Astrocyte of the cerebellum (primary cell): ENCODE data around the gene CHCHD1.

Experiments used
- DNase-seq: peaks from one replicate; pipeline ENCODE4 v3.0.0-alpha.2; 2011; ENCODE audit warnings: low read depth
- H3K4me3 ChIP-seq: 2 replicates; pipeline ENCODE4 v1.5.1; 2011; ENCODE audit warnings: mild to moderate bottlenecking, low read depth, low read length, moderate library complexity
- in situ Hi-C: cut with HindIII; loops from 2 replicates; pipeline ENCODE4 v1.10.0; 2017; ENCODE audit warnings: low sequenced_read_pairs
- TF ChIP-seq, protein P1 (sequence below): IDR thresholded peaks from 2 replicates; pipeline ENCODE4 v1.5.1; 2012; ENCODE audit warnings: low read length, low read depth, moderate library complexity, mild to moderate bottlenecking; ENCODE audit errors: missing control alignments

The CHCHD1 gene

GRCh38 chr10:73797324-73798025, 15.6 kb downstream of the CHCHD1 start:
- no peak for DNase-seq
- TF ChIP-seq, protein P1, sequence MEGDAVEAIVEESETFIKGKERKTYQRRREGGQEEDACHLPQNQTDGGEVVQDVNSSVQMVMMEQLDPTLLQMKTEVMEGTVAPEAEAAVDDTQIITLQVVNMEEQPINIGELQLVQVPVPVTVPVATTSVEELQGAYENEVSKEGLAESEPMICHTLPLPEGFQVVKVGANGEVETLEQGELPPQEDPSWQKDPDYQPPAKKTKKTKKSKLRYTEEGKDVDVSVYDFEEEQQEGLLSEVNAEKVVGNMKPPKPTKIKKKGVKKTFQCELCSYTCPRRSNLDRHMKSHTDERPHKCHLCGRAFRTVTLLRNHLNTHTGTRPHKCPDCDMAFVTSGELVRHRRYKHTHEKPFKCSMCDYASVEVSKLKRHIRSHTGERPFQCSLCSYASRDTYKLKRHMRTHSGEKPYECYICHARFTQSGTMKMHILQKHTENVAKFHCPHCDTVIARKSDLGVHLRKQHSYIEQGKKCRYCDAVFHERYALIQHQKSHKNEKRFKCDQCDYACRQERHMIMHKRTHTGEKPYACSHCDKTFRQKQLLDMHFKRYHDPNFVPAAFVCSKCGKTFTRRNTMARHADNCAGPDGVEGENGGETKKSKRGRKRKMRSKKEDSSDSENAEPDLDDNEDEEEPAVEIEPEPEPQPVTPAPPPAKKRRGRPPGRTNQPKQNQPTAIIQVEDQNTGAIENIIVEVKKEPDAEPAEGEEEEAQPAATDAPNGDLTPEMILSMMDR = no peak
- in situ Hi-C loops = no loop called here

GRCh38 chr10:73798087-73798486, 16.2 kb downstream of the CHCHD1 start:
- DNase-seq = no peak
- in situ Hi-C loops = no loop called here
- no peak overlapping the region for H3K4me3 ChIP-seq
- TF ChIP-seq, protein P1 = no peak

More at GRCh38 chr10:73797324-73798025, 15.6 kb downstream of the CHCHD1 start:
- no peak overlapping the region for H3K4me3 ChIP-seq

- H3K4me3 ChIP-seq = no peak overlapping the region
- TF ChIP-seq, protein P1 = no peak
- no peak for DNase-seq
- in situ Hi-C loops = no loop called here
Measured at GRCh38 chr10:73798927-73799560, 17.2 kb downstream of the CHCHD1 start.

GRCh38 chr10:73799899-73800559, 18.2 kb downstream of the CHCHD1 start:
- in situ Hi-C loops = no loop called here
- no peak for DNase-seq
- H3K4me3 ChIP-seq = no peak overlapping the region
- TF ChIP-seq, protein P1 = no peak

GRCh38 chr10:73800560-73801252, 18.9 kb downstream of the CHCHD1 start:
- no peak for DNase-seq
- in situ Hi-C loops = no loop called here
- TF ChIP-seq, protein P1 = no peak
- no peak overlapping the region for H3K4me3 ChIP-seq

GRCh38 chr10:73801253-73801590, 19.4 kb downstream of the CHCHD1 start:
- TF ChIP-seq, protein P1 = no peak

More at GRCh38 chr10:73801253-73801590, 19.4 kb downstream of the CHCHD1 start:
- in situ Hi-C loops = no loop called here
- no peak overlapping the region for H3K4me3 ChIP-seq
- no peak for DNase-seq
